Vagina (tissue), 2 donors: ENCODE results near the gene CACNG7.

Experiments
- POLR2A ChIP-seq, 2 donors: fragments of 450-650 bp; IDR thresholded peaks; one replicate each; pipeline ENCODE4 v1.6.1; 2017; ENCODE audit warnings: antibody characterized with exemption in 2 of 2, mild to moderate bottlenecking in 2 of 2, moderate library complexity in 2 of 2
- POLR2AphosphoS5 ChIP-seq, 2 donors: sonication (generic); formaldehyde crosslinking; IDR thresholded peaks; one replicate each; pipeline ENCODE4 v1.9.0; 2017; ENCODE audit warnings: antibody characterized with exemption in 2 of 2, mild to moderate bottlenecking in 2 of 2, low read depth in 1 of 2; ENCODE audit not compliant: insufficient read depth in 1 of 2
- TF ChIP-seq, protein P1 (sequence below), 3 experiments: fragments of 450-650 bp in 2 of 3; fragments of 200-600 bp in 1 of 3; sonication (generic) in 1 of 3; IDR thresholded peaks; one replicate each; pipeline ENCODE4 v1.5.1; 2017 to 2019; ENCODE audit warnings: antibody characterized with exemption in 3 of 3, mild to moderate bottlenecking in 2 of 3, moderate library complexity in 2 of 3

DNA sequence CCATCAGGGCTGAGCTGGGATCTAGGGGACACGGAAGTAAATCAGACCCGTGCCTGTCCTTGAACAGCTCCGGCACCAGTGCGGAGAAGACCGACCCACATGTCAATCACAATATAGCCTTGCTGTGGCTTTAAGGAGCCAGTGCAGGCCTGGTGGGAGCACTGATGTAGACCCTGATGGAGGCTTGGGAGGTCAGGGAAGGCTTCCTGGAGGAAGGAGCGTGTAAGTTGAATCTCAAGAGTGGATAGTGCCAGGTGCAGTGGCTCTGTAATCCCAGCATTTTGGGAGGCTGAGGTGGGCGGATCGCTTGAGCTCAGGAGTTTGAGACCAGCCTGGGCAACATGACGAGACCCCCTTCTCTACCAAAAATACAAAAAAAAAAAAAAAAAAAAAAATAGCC lies 42.9 kb downstream of the CACNG7 start:
- no peak for TF ChIP-seq POLR2AphosphoS5 (IDR thresholded peaks at IDR 0.05; ENCODE audit: insufficient read depth in 1 of 2, low read depth in 1 of 2)
- TF ChIP-seq, protein P1, sequence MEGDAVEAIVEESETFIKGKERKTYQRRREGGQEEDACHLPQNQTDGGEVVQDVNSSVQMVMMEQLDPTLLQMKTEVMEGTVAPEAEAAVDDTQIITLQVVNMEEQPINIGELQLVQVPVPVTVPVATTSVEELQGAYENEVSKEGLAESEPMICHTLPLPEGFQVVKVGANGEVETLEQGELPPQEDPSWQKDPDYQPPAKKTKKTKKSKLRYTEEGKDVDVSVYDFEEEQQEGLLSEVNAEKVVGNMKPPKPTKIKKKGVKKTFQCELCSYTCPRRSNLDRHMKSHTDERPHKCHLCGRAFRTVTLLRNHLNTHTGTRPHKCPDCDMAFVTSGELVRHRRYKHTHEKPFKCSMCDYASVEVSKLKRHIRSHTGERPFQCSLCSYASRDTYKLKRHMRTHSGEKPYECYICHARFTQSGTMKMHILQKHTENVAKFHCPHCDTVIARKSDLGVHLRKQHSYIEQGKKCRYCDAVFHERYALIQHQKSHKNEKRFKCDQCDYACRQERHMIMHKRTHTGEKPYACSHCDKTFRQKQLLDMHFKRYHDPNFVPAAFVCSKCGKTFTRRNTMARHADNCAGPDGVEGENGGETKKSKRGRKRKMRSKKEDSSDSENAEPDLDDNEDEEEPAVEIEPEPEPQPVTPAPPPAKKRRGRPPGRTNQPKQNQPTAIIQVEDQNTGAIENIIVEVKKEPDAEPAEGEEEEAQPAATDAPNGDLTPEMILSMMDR (IDR thresholded peaks at IDR 0.05), result no peak
- TF ChIP-seq POLR2A (IDR thresholded peaks at IDR 0.05), result no peak
